IMR-90 (cell line): Measurements from ENCODE around the gene ZNF750. TPM values are rescaled to one million over a fixed set of nuclear protein-coding genes. Genes with fewer than 3 reads are reported as not detected.

Source experiments
- ATAC-seq: fragments of 200-7000 bp; cut with Tn5 transposase; 2 replicates; pipeline ENCODE4 v1.9.1; 2020; ENCODE audit warnings: low read depth, mild to moderate bottlenecking, moderate library complexity
- BruUV-seq: library from RNA; stranded (reverse); fragments of 400-500 nt; replicated peaks from 2 replicates; lab custom pipeline; 2021; lab: Mats Ljungman, UMichigan
- CTCF ChIA-PET: fragments of 300-600 bp; formaldehyde crosslinking; extraction: SDS; loops from one replicate; lab custom pipeline; 2021; ENCODE audit warnings: antibody characterized with exemption; lab: Yijun Ruan, JAX
- POLR2A ChIA-PET: fragments of 300-600 bp; sonication (Branson Sonifier 250); formaldehyde crosslinking; loops from one replicate; lab custom pipeline; 2022; ENCODE audit warnings: antibody characterized with exemption; ENCODE audit not compliant: unreplicated experiment; lab: Charles Lee
- DNase-seq: peaks from one replicate; pipeline ENCODE4 v3.0.0; 2013
- H2AFZ ChIP-seq: replicated peaks from 2 replicates; pipeline ENCODE3; 2013; ENCODE audit warnings: low read length, mild to moderate bottlenecking; ENCODE audit not compliant: poor library complexity
- H2AK5ac ChIP-seq: 2 replicates; pipeline ENCODE4 v1.6.1; 2013; ENCODE audit warnings: low read depth, low read length, inconsistent platforms
- H2AK9ac ChIP-seq: replicated peaks from 2 replicates; pipeline ENCODE3; 2013; ENCODE audit warnings: mild to moderate bottlenecking, low read depth, low read length, moderate library complexity; ENCODE audit not compliant: poor library complexity
- H2BK120ac ChIP-seq: 2 replicates; pipeline ENCODE4 v1.6.1; 2013; ENCODE audit warnings: low read depth, low read length, inconsistent platforms
- H2BK15ac ChIP-seq: 3 replicates; pipeline ENCODE4 v1.6.1; 2013; ENCODE audit warnings: low read depth, low read length, inconsistent platforms
- H2BK20ac ChIP-seq: 2 replicates; pipeline ENCODE4 v1.6.1; 2013; ENCODE audit warnings: low read depth, mild to moderate bottlenecking, inconsistent platforms, low read length, moderate library complexity
- H2BK5ac ChIP-seq: 2 replicates; pipeline ENCODE4 v1.6.1; 2013; ENCODE audit warnings: mild to moderate bottlenecking, low read depth, low read length, inconsistent platforms; ENCODE audit not compliant: poor library complexity, severe bottlenecking
- H3K14ac ChIP-seq: replicated peaks from 2 replicates; pipeline ENCODE4 v1.6.1; 2013; ENCODE audit warnings: low read depth, low read length, inconsistent platforms
- H3K18ac ChIP-seq: 2 replicates; pipeline ENCODE4 v1.6.1; 2013; ENCODE audit warnings: low read depth, low read length, control low read depth
- H3K23ac ChIP-seq: 2 replicates; pipeline ENCODE4 v1.6.1; 2013; ENCODE audit warnings: low read depth, low read length, inconsistent platforms
- H3K27ac ChIP-seq: 2 replicates; pipeline ENCODE4 v1.5.1; 2013; ENCODE audit warnings: mild to moderate bottlenecking, control low read depth, low read length; ENCODE audit not compliant: insufficient read depth
- H3K27me3 ChIP-seq: 2 replicates; pipeline ENCODE4 v1.6.1; 2013; ENCODE audit warnings: low read length; ENCODE audit not compliant: control insufficient read depth, insufficient read depth
- H3K36me3 ChIP-seq: 2 replicates; pipeline ENCODE4 v1.6.1; 2013; ENCODE audit warnings: low read length, mixed read lengths; ENCODE audit not compliant: control insufficient read depth, insufficient read depth
- H3K4ac ChIP-seq: 2 replicates; pipeline ENCODE4 v1.6.1; 2013; ENCODE audit warnings: low read depth, low read length, inconsistent platforms
- H3K4me1 ChIP-seq: 2 replicates; pipeline ENCODE4 v1.6.1; 2013; ENCODE audit warnings: low read length, mixed read lengths; ENCODE audit not compliant: control insufficient read depth, insufficient read depth
- H3K4me2 ChIP-seq: 2 replicates; pipeline ENCODE4 v1.6.1; 2013; ENCODE audit warnings: low read depth, mild to moderate bottlenecking, control low read depth, low read length, moderate library complexity
- H3K4me3 ChIP-seq: 2 replicates; pipeline ENCODE4 v1.5.1; 2013; ENCODE audit warnings: low read depth, mild to moderate bottlenecking, control low read depth, low read length, moderate library complexity; ENCODE audit not compliant: insufficient read depth
- H3K56ac ChIP-seq: 2 replicates; pipeline ENCODE4 v1.6.1; 2013; ENCODE audit warnings: low read length, inconsistent platforms; ENCODE audit not compliant: insufficient read depth; ENCODE audit errors: extremely low read depth
- H3K79me1 ChIP-seq, 2 experiments: 2 replicates each; pipeline ENCODE4 v1.6.1; 2013; ENCODE audit warnings: low read length in 2 of 2, inconsistent platforms in 1 of 2, low read depth in 1 of 2
- H3K9ac ChIP-seq: 2 replicates; pipeline ENCODE4 v1.6.1; 2013; ENCODE audit warnings: low read depth, low read length, control low read depth
- H3K9me1 ChIP-seq: 2 replicates; pipeline ENCODE4 v1.6.1; 2013; ENCODE audit warnings: low read length, inconsistent platforms; ENCODE audit not compliant: insufficient read depth
- H3K9me3 ChIP-seq: 2 replicates; pipeline ENCODE4 v1.6.1; 2013; ENCODE audit warnings: low read length; ENCODE audit not compliant: control insufficient read depth, insufficient read depth
- H4K20me1 ChIP-seq: 2 replicates; pipeline ENCODE4 v1.6.1; 2013; ENCODE audit warnings: low read length, inconsistent platforms; ENCODE audit not compliant: insufficient read depth
- H4K5ac ChIP-seq: 2 replicates; pipeline ENCODE4 v1.6.1; 2013; ENCODE audit warnings: mild to moderate bottlenecking, low read depth, low read length, control low read depth
- H4K8ac ChIP-seq, 2 experiments: 2 replicates each; pipeline ENCODE4 v1.6.1; 2013; ENCODE audit warnings: low read depth in 2 of 2, low read length in 2 of 2, control low read depth in 1 of 2, inconsistent platforms in 1 of 2
- H4K91ac ChIP-seq: 2 replicates; pipeline ENCODE4 v1.6.1; 2013; ENCODE audit warnings: low read depth, low read length, inconsistent platforms; ENCODE audit not compliant: insufficient read depth
- CEBPB ChIP-seq: IDR thresholded peaks from 2 replicates; pipeline ENCODE4 v1.6.1; 2012; ENCODE audit warnings: low read depth, low read length, improper control_type of control experiment
- ELK1 ChIP-seq: fragments of 150-350 bp; IDR thresholded peaks from 2 replicates; pipeline ENCODE4 v1.6.1; 2016; ENCODE audit warnings: low read depth, mild to moderate bottlenecking, low read length, moderate library complexity, borderline replicate concordance
- FOS ChIP-seq: fragments of 150-350 bp; IDR thresholded peaks from 2 replicates; pipeline ENCODE4 v1.6.1; 2016; ENCODE audit warnings: low read depth, low read length
- MAFK ChIP-seq: IDR thresholded peaks from 2 replicates; pipeline ENCODE4 v1.6.1; 2012; ENCODE audit warnings: low read depth, low read length, improper control_type of control experiment
- POLR2A ChIP-seq: IDR thresholded peaks from 2 replicates; pipeline ENCODE4 v1.6.1; 2012; ENCODE audit warnings: mild to moderate bottlenecking, low read depth, low read length
- RCOR1 ChIP-seq: IDR thresholded peaks from 2 replicates; pipeline ENCODE4 v1.6.1; 2012; ENCODE audit warnings: mild to moderate bottlenecking, low read length, improper control_type of control experiment; ENCODE audit not compliant: insufficient replicate concordance
- WGBS, 2 experiments: methylation state at CpG; one replicate each; pipeline versions ENCODE4 v1.1.5 to v1.1.7; 2013; ENCODE audit warnings: missing lambda C conversion rate in 2 of 2; ENCODE audit not compliant: insufficient read length in 1 of 2; ENCODE audit errors: extremely low coverage in 2 of 2; 5-methylcytosine and 5-hydroxymethylcytosine counted together
- dilution Hi-C: fragments of 300-500 bp; cut with HindIII; formaldehyde crosslinking; loops from one replicate; pipeline ENCODE4 v1.14.3; 2018; ENCODE audit warnings: low sequenced_read_pairs; ENCODE audit not compliant: unreplicated experiment
- in situ Hi-C: fragments of 300-500 bp; cut with MboI; formaldehyde crosslinking; loops from 3 replicates; pipeline ENCODE4 v1.14.3; 2019; ENCODE audit warnings: low sequenced_read_pairs, inconsistent platforms, mixed read lengths
- intact Hi-C: fragments of 100-400 bp; cut with micrococcal nuclease; formaldehyde crosslinking; loops from 2 replicates; pipeline ENCODE4 v1.10.0; 2022
- polyA plus RNA-seq, 3 experiments: library from polyadenylated mRNA; depleted of rRNA; stranded (reverse); fragments of >200 nt; gene quantifications; 2 replicates each; pipeline ENCODE4 v1.2.3, GENCODE V29; 2012; ENCODE audit warnings: low replicate concordance in 1 of 3
- total RNA-seq: library from RNA; depleted of rRNA; stranded (reverse); fragments of >200 nt; gene quantifications from 2 replicates; pipeline ENCODE4 v1.2.3, GENCODE V29; 2012

The ZNF750 gene
- total and polyA plus RNA-seq, 2 of the 4 experiments (the other 2 are of a cell fraction) = not detected

- Histone ChIP-seq H3K23ac (no peak overlapping the region), H2BK20ac (no peak overlapping the region), H3K14ac (no peak overlapping the region), H2BK120ac (no peak overlapping the region), H2BK5ac (no peak overlapping the region), H3K4me3 (no peak overlapping the region), H4K5ac (no peak overlapping the region), H3K36me3 (no peaks in the 10 kb centered on the region; the same call in 1 of the 2 replicates), H4K91ac (no peak overlapping the region), H3K4me2 (no peak overlapping the region), H3K4ac (no peak overlapping the region), H3K79me1 (peaks cover 6 to 44% of the 10 kb centered on the region in 2 experiments; a peak in 2 of 4 replicates), H2AK9ac (no peak overlapping the region), H2AK5ac (no peak overlapping the region), H2BK15ac (no peak overlapping the region), H3K27ac (no peak overlapping the region), H4K20me1 (no peaks in the 10 kb centered on the region; the same call in 1 of the 2 replicates), H3K27me3 (no peaks in the 10 kb centered on the region), H3K9me3 (no peaks in the 10 kb centered on the region), H3K9ac (no peak overlapping the region), H3K9me1 (peaks cover 7% of the 10 kb centered on the region), H2AFZ (no peak overlapping the region), H3K18ac (no peak overlapping the region), H4K8ac (no peak overlapping the region), H3K4me1 (peaks cover 10% of the 10 kb centered on the region), H3K56ac (no peak overlapping the region)
- WGBS, 2 experiments = 75% methylated on average over 11 of the region's 21 CpGs; no CpG with 5 or more reads in 1 of the 2 experiments
- in situ Hi-C loops = no loop called here
- no peak for DNase-seq
- no TSS peak for BruUV-seq
- ATAC-seq = no peak
- CTCF ChIA-PET = no interaction called here
- no peak for TF ChIP-seq MAFK
- no peak for TF ChIP-seq POLR2A
- TF ChIP-seq ELK1 = no peak
- TF ChIP-seq RCOR1 = no peak
- no peak for TF ChIP-seq CEBPB
- TF ChIP-seq FOS = no peak
- POLR2A ChIA-PET = interaction anchor here (0.5 kb wide), 1 partner anchor 129 kb away, joined by 20 read pairs; no protein-coding TSS in a partner anchor
- intact Hi-C loops = no loop called here
- dilution Hi-C loops = no loop called here
These were observed 41.6 kb upstream of the ZNF750 start for GRCh38 chr17:82881324-82881823.
